Tongue (tissue), 2 donors: ENCODE measurements around the gene CCNA1. TPM values are rescaled to one million over a fixed set of nuclear protein-coding genes. Genes with fewer than 3 reads are reported as not detected.

ENCODE experiments used
- DNase-seq: peaks from one replicate; pipeline ENCODE4 v3.0.0-alpha.2; 2015
- total RNA-seq: library from RNA; depleted of rRNA; stranded (reverse); fragments of >200 nt; gene quantifications from one replicate; pipeline ENCODE4 v1.2.3, GENCODE V29; 2014

The CCNA1 gene
- total RNA-seq, 1 donor from 2014 or later, result 1.4 TPM

GRCh38 chr13:36454121-36454520 lies 21.8 kb downstream of the CCNA1 start:
- no peak for DNase-seq

- no peak for DNase-seq
Observed at GRCh38 chr13:36454987-36455386, 22.7 kb downstream of the CCNA1 start.

- DNase-seq, result no peak
Observed at GRCh38 chr13:36456577-36456976, 24.3 kb downstream of the CCNA1 start.

DNA sequence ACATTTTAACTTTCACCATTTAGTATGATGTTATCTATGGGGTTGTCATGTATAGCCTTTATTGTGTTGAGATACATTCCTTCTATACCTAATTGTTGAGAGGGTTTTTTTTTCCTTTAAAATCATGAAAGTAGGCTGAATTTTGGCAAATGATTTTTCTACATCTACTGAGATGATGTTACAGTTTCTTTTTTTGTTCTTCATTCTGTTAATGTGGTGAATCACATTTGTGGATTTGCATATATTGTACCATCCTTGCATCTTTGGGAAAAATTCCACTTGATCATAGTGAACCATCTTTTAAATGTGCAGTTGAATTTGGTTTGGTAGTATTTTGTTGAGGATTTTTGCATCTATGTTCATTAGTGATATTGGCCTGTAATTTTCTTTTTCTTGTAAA lies 29.2 kb downstream of the CCNA1 start:
- DNase-seq, result no peak

DNA sequence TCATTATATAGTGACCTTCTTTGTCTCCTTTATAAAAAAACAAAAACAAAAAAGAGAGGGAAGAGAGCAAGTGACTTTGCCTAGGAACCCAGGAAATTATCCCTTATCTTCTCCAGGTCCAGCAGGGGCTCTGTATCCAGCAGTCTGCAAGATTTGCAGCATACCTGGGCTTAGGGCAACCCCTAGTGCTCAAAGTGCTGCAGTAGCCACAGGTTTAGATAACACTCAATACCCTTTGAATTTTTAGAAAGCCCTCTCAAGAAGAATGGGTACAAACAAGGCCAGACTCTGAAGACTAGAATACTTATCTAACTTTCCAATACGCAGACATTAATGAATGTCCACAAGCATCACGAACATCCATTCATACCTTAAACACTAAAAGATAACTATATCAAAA lies 43.2 kb downstream of the CCNA1 start:
- no peak for DNase-seq

DNA sequence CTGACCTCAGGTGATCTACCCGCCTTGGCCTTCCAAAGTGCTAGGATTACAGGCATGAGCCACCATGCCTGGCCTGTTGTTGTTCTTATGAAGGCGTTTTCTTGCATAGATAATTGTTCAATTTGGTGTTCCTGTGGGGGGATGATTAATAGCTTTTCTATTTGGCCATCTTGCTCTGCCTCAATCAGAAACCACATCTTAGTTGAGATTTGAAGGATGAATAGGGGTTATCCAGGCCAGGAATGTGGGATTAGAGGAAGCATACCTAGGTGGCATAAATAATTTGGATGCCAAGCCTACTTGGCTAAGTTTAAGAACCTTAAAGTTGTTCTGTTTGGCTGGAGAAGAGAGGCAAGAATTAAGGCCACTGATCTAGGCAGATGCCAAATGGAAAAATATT lies 44.4 kb downstream of the CCNA1 start:
- no peak for DNase-seq

- no peak for DNase-seq
Observed at GRCh38 chr13:36480726-36481427, 48.6 kb downstream of the CCNA1 start.

DNA sequence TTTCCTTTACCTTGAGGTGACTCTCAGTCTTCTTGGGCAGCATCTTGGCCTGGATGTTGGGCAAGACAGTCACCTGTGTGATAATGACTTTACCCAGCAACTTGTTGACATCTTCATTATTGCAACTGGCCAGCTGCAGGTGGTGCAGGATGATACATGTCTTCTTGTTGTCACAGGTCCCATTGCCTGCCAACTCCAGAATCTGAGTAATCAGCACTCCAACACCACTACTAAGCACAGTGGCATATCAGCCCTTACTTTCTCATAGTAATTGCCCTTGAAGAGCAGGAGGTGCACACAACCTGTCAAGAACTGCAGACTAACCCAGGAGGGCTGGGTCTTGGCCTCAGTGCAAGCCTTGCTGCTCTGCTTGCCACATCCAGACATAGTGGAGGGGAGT lies 57.8 kb downstream of the CCNA1 start:
- DNase-seq, result no peak

Other genes with a start within 250 kb of the CCNA1 start
- gene SOHLH2, start 217.9 kb upstream of the CCNA1 start, total RNA-seq, result 0.62 TPM
- gene CCDC169, start 134.7 kb upstream of the CCNA1 start, total RNA-seq, result 5.5 TPM
- gene SPART, start 86.1 kb upstream of the CCNA1 start, total RNA-seq, result 105 TPM
- gene SERTM1, start 241.5 kb downstream of the CCNA1 start, total RNA-seq, result not detected